OCI-LY7 (cell line): ENCODE measurements around the gene ZDHHC5. TPM values are rescaled to one million over a fixed set of nuclear protein-coding genes. Genes with fewer than 3 reads are reported as not detected.
A peak's percentile ranks its signal among the peaks of the same experiment; 100 is the strongest.
"Not testable (repeated sequence)": the region's sequence is repeated elsewhere in the genome, so short reads cannot be mapped to it uniquely, and the experiment has no call there.

ENCODE experiments used
- BruUV-seq: library from RNA; stranded (reverse); fragments of 400-500 nt; replicated peaks from 2 replicates; lab custom pipeline; 2021; lab: Mats Ljungman, UMichigan
- CTCF ChIA-PET: fragments of 300-600 bp; sonication (Branson Sonifier 250); formaldehyde crosslinking; loops from one replicate; lab custom pipeline; 2022; ENCODE audit warnings: antibody characterized with exemption; ENCODE audit not compliant: unreplicated experiment; lab: Charles Lee
- POLR2A ChIA-PET: fragments of 300-600 bp; sonication (Branson Sonifier 250); formaldehyde crosslinking; loops from one replicate; lab custom pipeline; 2022; ENCODE audit warnings: antibody characterized with exemption; lab: Charles Lee
- DNase-seq: peaks from one replicate; pipeline ENCODE4 v3.0.0-alpha.2; 2015; ENCODE audit warnings: low spot score
- H2AFZ ChIP-seq: fragments of 200-600 bp; sonication (generic), shearing (Covaris generic); 2 replicates; pipeline ENCODE4 v1.6.1; 2014; ENCODE audit warnings: mild to moderate bottlenecking, antibody characterized with exemption, low read length, moderate library complexity
- H3K27ac ChIP-seq: fragments of 200-600 bp; sonication (generic); 2 replicates; pipeline ENCODE4 v1.5.1; 2014; ENCODE audit warnings: mixed run types, low read depth, mild to moderate bottlenecking, moderate library complexity, low read length, inconsistent platforms; ENCODE audit not compliant: poor library complexity, severe bottlenecking
- H3K36me3 ChIP-seq: fragments of 200-600 bp; sonication (generic); 2 replicates; pipeline ENCODE4 v1.6.1; 2014; ENCODE audit warnings: mild to moderate bottlenecking, antibody characterized with exemption, low read length, moderate library complexity, mixed read lengths; ENCODE audit not compliant: insufficient read depth
- H3K4me1 ChIP-seq: fragments of 200-600 bp; sonication (generic); 2 replicates; pipeline ENCODE4 v1.5.1; 2014; ENCODE audit warnings: mild to moderate bottlenecking, low read length; ENCODE audit not compliant: insufficient read depth, poor library complexity, severe bottlenecking
- H3K4me2 ChIP-seq: fragments of 200-600 bp; sonication (generic); 2 replicates; pipeline ENCODE4 v1.6.1; 2014; ENCODE audit warnings: mild to moderate bottlenecking, low read length
- H3K4me3 ChIP-seq: fragments of 200-600 bp; sonication (generic); 2 replicates; pipeline ENCODE4 v1.5.1; 2014; ENCODE audit warnings: mild to moderate bottlenecking, low read depth, low read length; ENCODE audit not compliant: poor library complexity, severe bottlenecking
- H3K79me2 ChIP-seq: fragments of 200-600 bp; sonication (generic); 2 replicates; pipeline ENCODE4 v1.6.1; 2016; ENCODE audit warnings: low read depth, mild to moderate bottlenecking, low read length, moderate library complexity, mixed read lengths; ENCODE audit not compliant: insufficient read depth
- H3K9me2 ChIP-seq: fragments of 200-600 bp; sonication (generic); 2 replicates; pipeline ENCODE4 v1.6.1; 2016; ENCODE audit warnings: mild to moderate bottlenecking, low read length, mixed read lengths; ENCODE audit not compliant: insufficient read depth
- H3K9me3 ChIP-seq: fragments of 200-600 bp; sonication (generic); 2 replicates; pipeline ENCODE4 v1.6.1; 2014; ENCODE audit warnings: mild to moderate bottlenecking, mixed run types, low read length, mixed read lengths
- H4K20me1 ChIP-seq: fragments of 200-600 bp; sonication (generic); 2 replicates; pipeline ENCODE4 v1.6.1; 2014; ENCODE audit warnings: mild to moderate bottlenecking, antibody characterized with exemption, low read length, moderate library complexity, mixed read lengths; ENCODE audit not compliant: insufficient read depth
- CTCF ChIP-seq: fragments of 200-600 bp; sonication (generic); conservative IDR thresholded peaks from 2 replicates; pipeline ENCODE4 v1.5.1; 2014; ENCODE audit warnings: mild to moderate bottlenecking, antibody characterized with exemption, low read length, moderate library complexity, mixed read lengths
- EZH2phosphoT487 ChIP-seq: fragments of 200-600 bp; sonication (generic); IDR thresholded peaks from 2 replicates; pipeline ENCODE4 v1.6.1; 2018; ENCODE audit warnings: low read depth, borderline replicate concordance, mild to moderate bottlenecking, mixed run types, antibody characterized with exemption, low read length, moderate library complexity, mixed read lengths
- intact Hi-C: fragments of 100-400 bp; cut with micrococcal nuclease; formaldehyde crosslinking; loops from one replicate; pipeline ENCODE4 v1.10.0; 2022; ENCODE audit not compliant: unreplicated experiment
- total RNA-seq, 2 experiments: library from RNA; depleted of rRNA in 1 of 2; stranded (reverse); fragments of >200 nt in 1 of 2; shearing (Covaris generic) in 1 of 2; gene quantifications; 2 replicates each; pipeline ENCODE4 v1.2.3, GENCODE V29; 2014 to 2022

Gene ZDHHC5
- total RNA-seq, 2 experiments from 2014 or later: 27.5 to 57.4 TPM

GRCh38 chr11:57713835-57714234 lies 45.9 kb downstream of the ZDHHC5 start:
- H3K9me2 ChIP-seq: no peaks in the 10 kb centered on the region
- POLR2A ChIA-PET: interaction anchor here (0.8 to 2.0 kb wide), 8 partner anchors 10 to 30 kb away, joined by 3 to 8 read pairs (median 4); no protein-coding TSS in a partner anchor
- no peak overlapping the region for H2AFZ ChIP-seq
- peaks cover 3% of the 10 kb centered on the region; the same call in 1 of the 2 replicates for H4K20me1 ChIP-seq
- peaks cover 28% of the 10 kb centered on the region for H3K4me1 ChIP-seq
- intact Hi-C loops: no loop called here
- H3K79me2 ChIP-seq: peaks cover 59% of the 10 kb centered on the region
- peak overlapping the region; percentile 89 for H3K4me3 ChIP-seq
- DNase-seq: no peak
- peak overlapping the region; percentile 82 for H3K27ac ChIP-seq
- peaks cover 41% of the 10 kb centered on the region for H3K36me3 ChIP-seq
- CTCF ChIA-PET: no interaction called here
- peak overlapping the region; percentile 93 for H3K4me2 ChIP-seq
- H3K9me3 ChIP-seq: no peaks in the 10 kb centered on the region
- BruUV-seq: no TSS peak
- TF ChIP-seq CTCF (no peak), EZH2phosphoT487 (no peak)

GRCh38 chr11:57716726-57717125 lies 48.8 kb downstream of the ZDHHC5 start:
- POLR2A ChIA-PET, H2AFZ ChIP-seq, H3K27ac ChIP-seq, CTCF ChIA-PET, H3K9me3 ChIP-seq, BruUV-seq, intact Hi-C loops, H3K4me2 ChIP-seq, DNase-seq, H4K20me1 ChIP-seq, H3K4me3 ChIP-seq, H3K9me2 ChIP-seq: not testable (repeated sequence)
- Histone ChIP-seq H3K4me1 (peaks cover 15% of the 10 kb centered on the region), H3K36me3 (peaks cover 66% of the 10 kb centered on the region), H3K79me2 (peaks cover 72% of the 10 kb centered on the region)

GRCh38 chr11:57727185-57727584 lies 59.3 kb downstream of the ZDHHC5 start:
- H4K20me1 ChIP-seq: peaks cover 13% of the 10 kb centered on the region
- H3K27ac ChIP-seq: no peak overlapping the region
- no peak for DNase-seq
- H3K4me1 ChIP-seq: peaks cover 12% of the 10 kb centered on the region
- POLR2A ChIA-PET: interaction anchor here (0.8 to 1.6 kb wide), 4 partner anchors 13 to 55 kb away, joined by 3 to 6 read pairs (median 4); partner anchors contain the start of gene SELENOH
- intact Hi-C loops: no loop called here
- H3K9me3 ChIP-seq: no peaks in the 10 kb centered on the region
- no peak for TF ChIP-seq CTCF
- no peak for TF ChIP-seq EZH2phosphoT487
- peaks cover 69% of the 10 kb centered on the region for H3K36me3 ChIP-seq
- CTCF ChIA-PET: no interaction called here
- H2AFZ ChIP-seq: no peak overlapping the region
- no peaks in the 10 kb centered on the region for H3K9me2 ChIP-seq
- H3K79me2 ChIP-seq: peaks cover 96% of the 10 kb centered on the region
- no TSS peak for BruUV-seq
- no peak overlapping the region for H3K4me2 ChIP-seq
- H3K4me3 ChIP-seq: no peak overlapping the region
